HS-5 (cell line): ENCODE results near the gene GALNT1.
A peak's percentile ranks its signal among the peaks of the same experiment; 100 is the strongest.

ENCODE experiments used
- DNase-seq: peaks from one replicate; pipeline ENCODE4 v3.0.0-alpha.2; 2012; ENCODE audit warnings: low read depth

GALNT1 gene

GRCh38 chr18:35618696-35619095, 37.2 kb downstream of the GALNT1 start:
- DNase-seq, result no peak

GRCh38 chr18:35619464-35619863, 37.9 kb downstream of the GALNT1 start:
- no peak for DNase-seq

- DNase-seq, result no peak
Observed at GRCh38 chr18:35619941-35620340, 38.4 kb downstream of the GALNT1 start.

- no peak for DNase-seq
Observed at GRCh38 chr18:35620765-35621164, 39.2 kb downstream of the GALNT1 start.

- DNase-seq, result no peak
Observed at GRCh38 chr18:35623255-35623654, 41.7 kb downstream of the GALNT1 start.

GRCh38 chr18:35624146-35624545, 42.6 kb downstream of the GALNT1 start:
- DNase-seq, result no peak

- no peak for DNase-seq
Observed at GRCh38 chr18:35625232-35625631, 43.7 kb downstream of the GALNT1 start.

- DNase-seq, result no peak
Observed at GRCh38 chr18:35633761-35634160, 52.2 kb downstream of the GALNT1 start.

- DNase-seq, result no peak
Observed at GRCh38 chr18:35634323-35634722, 52.8 kb downstream of the GALNT1 start.

- no peak for DNase-seq
Observed at GRCh38 chr18:35635170-35635569, 53.6 kb downstream of the GALNT1 start.

GRCh38 chr18:35637227-35637626, 55.7 kb downstream of the GALNT1 start:
- no peak for DNase-seq

- DNase-seq, result no peak
Observed at GRCh38 chr18:35639296-35639695, 57.8 kb downstream of the GALNT1 start.

GRCh38 chr18:35641467-35641866, 59.9 kb downstream of the GALNT1 start:
- DNase-seq, result no peak

- no peak for DNase-seq
Observed at GRCh38 chr18:35641916-35642315, 60.4 kb downstream of the GALNT1 start.

GRCh38 chr18:35642802-35643201, 61.3 kb downstream of the GALNT1 start:
- DNase-seq, result no peak

GRCh38 chr18:35646449-35646848, 64.9 kb downstream of the GALNT1 start:
- no peak for DNase-seq

- no peak for DNase-seq
Observed at GRCh38 chr18:35653392-35654135, 72.0 kb downstream of the GALNT1 start.

- no peak for DNase-seq
Observed at GRCh38 chr18:35658112-35658511, 76.6 kb downstream of the GALNT1 start.

GRCh38 chr18:35661483-35662146, 80.1 kb downstream of the GALNT1 start:
- DNase-seq, result no peak

GRCh38 chr18:35662293-35663062, 80.9 kb downstream of the GALNT1 start:
- no peak for DNase-seq

- DNase-seq, result no peak
Observed at GRCh38 chr18:35671966-35672603, 90.5 kb downstream of the GALNT1 start.

- DNase-seq, result peak; percentile 4
Observed at GRCh38 chr18:35672897-35673296, 91.4 kb downstream of the GALNT1 start.
